CD14-positive monocyte (primary cell): ENCODE data around the gene ATG12. TPM values are rescaled to one million over a fixed set of nuclear protein-coding genes. Genes with fewer than 3 reads are reported as not detected.
A peak's percentile ranks its signal among the peaks of the same experiment; 100 is the strongest.

Experiments
- DNase-seq, 3 donors: peaks; one replicate each; pipeline ENCODE4 v3.0.0-alpha.2; 2011 to 2022
- H2AFZ ChIP-seq: 2 replicates; pipeline ENCODE4 v1.6.0; 2012; ENCODE audit warnings: mild to moderate bottlenecking, low read depth, low read length, inconsistent platforms; ENCODE audit not compliant: insufficient read depth, poor library complexity, severe bottlenecking
- H3K27ac ChIP-seq, 2 donors: 1 replicate in 1 of 2; 2 replicates in 1 of 2; pipeline ENCODE4 v1.5.1; 2012 to 2013; ENCODE audit warnings: low read length in 2 of 2, control low read depth in 1 of 2, inconsistent platforms in 1 of 2, low read depth in 1 of 2, mild to moderate bottlenecking in 1 of 2
- H3K27me3 ChIP-seq, 2 donors: one replicate each; pipeline versions ENCODE4 v1.6.0 to v1.6.1; 2011 to 2013; ENCODE audit warnings: low read length in 2 of 2; ENCODE audit not compliant: control insufficient read depth in 2 of 2, insufficient read depth in 2 of 2
- H3K36me3 ChIP-seq, 2 donors: replicated peaks in 1 of 2; 1 replicate in 1 of 2; 2 replicates in 1 of 2; pipeline versions ENCODE4 v1.5.1 to v1.6.1; 2012 to 2013; ENCODE audit warnings: low read length in 2 of 2, control low read depth in 1 of 2, inconsistent platforms in 1 of 2, mild to moderate bottlenecking in 1 of 2; ENCODE audit not compliant: insufficient read depth in 2 of 2, control insufficient read depth in 1 of 2
- H3K4me1 ChIP-seq, 2 donors: 1 replicate in 1 of 2; 2 replicates in 1 of 2; pipeline versions ENCODE4 v1.5.1 to v1.6.1; 2012 to 2013; ENCODE audit warnings: low read length in 2 of 2, control low read depth in 1 of 2, inconsistent platforms in 1 of 2, mild to moderate bottlenecking in 1 of 2, moderate library complexity in 1 of 2; ENCODE audit not compliant: insufficient read depth in 2 of 2, control insufficient read depth in 1 of 2
- H3K4me2 ChIP-seq: replicated peaks from 2 replicates; pipeline ENCODE3; 2012; ENCODE audit warnings: low read length, moderate library complexity, mild to moderate bottlenecking; ENCODE audit not compliant: poor library complexity, severe bottlenecking; ENCODE audit errors: extremely low read depth
- H3K4me3 ChIP-seq, 3 experiments: fragments of 200-600 bp in 1 of 3; sonication (generic) in 1 of 3; replicated peaks in 1 of 3; 1 replicate in 2 of 3; 2 replicates in 1 of 3; pipeline ENCODE4 v1.5.1; 2011 to 2013; ENCODE audit warnings: low read length in 3 of 3, mild to moderate bottlenecking in 3 of 3, control low read depth in 2 of 3, low read depth in 2 of 3, inconsistent platforms in 1 of 3, moderate library complexity in 1 of 3
- H3K79me2 ChIP-seq: 2 replicates; pipeline ENCODE4 v1.6.0; 2012; ENCODE audit warnings: mild to moderate bottlenecking, control low read depth, inconsistent platforms, low read length, moderate library complexity; ENCODE audit not compliant: insufficient read depth
- H3K9ac ChIP-seq: 2 replicates; pipeline ENCODE4 v1.6.0; 2017; ENCODE audit warnings: low read length, mild to moderate bottlenecking; ENCODE audit not compliant: insufficient read depth, poor library complexity, severe bottlenecking
- H3K9me3 ChIP-seq, 2 donors: replicated peaks in 1 of 2; 1 replicate in 1 of 2; 2 replicates in 1 of 2; pipeline versions ENCODE4 v1.5.1 to v1.6.1; 2012 to 2013; ENCODE audit warnings: low read length in 2 of 2, control low read depth in 1 of 2; ENCODE audit not compliant: control insufficient read depth in 1 of 2, insufficient read depth in 1 of 2
- H4K20me1 ChIP-seq: 2 replicates; pipeline ENCODE4 v1.6.0; 2012; ENCODE audit warnings: mild to moderate bottlenecking, low read length, control low read depth, moderate library complexity; ENCODE audit not compliant: insufficient read depth
- H3K27ac Mint-ChIP-seq, 7 donors: one replicate each; pipeline ENCODE4 v1.8.0; 2020; ENCODE audit warnings: mild to moderate bottlenecking in 7 of 7, mixed read lengths in 7 of 7, moderate library complexity in 6 of 7, inconsistent platforms in 2 of 7
- H3K27me3 Mint-ChIP-seq, 3 donors: one replicate each; pipeline ENCODE4 v1.8.0; 2021 to 2022; ENCODE audit warnings: low read depth in 3 of 3, mild to moderate bottlenecking in 3 of 3, mixed read lengths in 3 of 3, moderate library complexity in 3 of 3, inconsistent platforms in 1 of 3
- H3K36me3 Mint-ChIP-seq, 2 donors: one replicate each; pipeline ENCODE4 v1.8.0; 2020; ENCODE audit warnings: mixed read lengths in 2 of 2, inconsistent platforms in 1 of 2, mild to moderate bottlenecking in 1 of 2
- H3K4me1 Mint-ChIP-seq: one replicate; pipeline ENCODE4 v1.8.0; 2020; ENCODE audit warnings: mild to moderate bottlenecking, mixed read lengths
- H3K4me3 Mint-ChIP-seq, 2 donors: one replicate each; pipeline ENCODE4 v1.8.0; 2020; ENCODE audit warnings: mild to moderate bottlenecking in 2 of 2, mixed read lengths in 2 of 2, moderate library complexity in 1 of 2
- H3K9me3 Mint-ChIP-seq, 7 donors: one replicate each; pipeline ENCODE4 v1.8.0; 2020 to 2022; ENCODE audit warnings: mixed read lengths in 7 of 7, mild to moderate bottlenecking in 6 of 7, moderate library complexity in 6 of 7, inconsistent platforms in 2 of 7
- WGBS: methylation state at CpG from one replicate; pipeline ENCODE4 v1.1.5; 2013; ENCODE audit warnings: missing lambda C conversion rate; ENCODE audit not compliant: insufficient coverage; 5-methylcytosine and 5-hydroxymethylcytosine counted together
- intact Hi-C, 2 donors: fragments of 100-400 bp; cut with micrococcal nuclease; formaldehyde crosslinking; loops; one replicate each; pipeline versions ENCODE4 v1.15.0 to v1.15.1; 2023
- polyA plus RNA-seq, 3 donors: library from polyadenylated mRNA; depleted of rRNA in 1 of 3; unstranded in 2 of 3; stranded (reverse) in 1 of 3; fragments of 300-500 nt in 2 of 3; fragments of >200 nt in 1 of 3; fragmentation: Illumina TruSeq in 2 of 3; gene quantifications; 1 replicate in 2 of 3; 2 replicates in 1 of 3; pipeline ENCODE4 v1.2.3, GENCODE V29; 2012 to 2021
- TF ChIP-seq, protein P1 (sequence below): fragments of 200-600 bp; IDR thresholded peaks from one replicate; pipeline ENCODE4 v1.8.0; 2022; ENCODE audit warnings: antibody characterized with exemption, mild to moderate bottlenecking

The ATG12 gene
- polyA plus RNA-seq, 3 donors: 44.3 to 143 (median 101) TPM

DNA sequence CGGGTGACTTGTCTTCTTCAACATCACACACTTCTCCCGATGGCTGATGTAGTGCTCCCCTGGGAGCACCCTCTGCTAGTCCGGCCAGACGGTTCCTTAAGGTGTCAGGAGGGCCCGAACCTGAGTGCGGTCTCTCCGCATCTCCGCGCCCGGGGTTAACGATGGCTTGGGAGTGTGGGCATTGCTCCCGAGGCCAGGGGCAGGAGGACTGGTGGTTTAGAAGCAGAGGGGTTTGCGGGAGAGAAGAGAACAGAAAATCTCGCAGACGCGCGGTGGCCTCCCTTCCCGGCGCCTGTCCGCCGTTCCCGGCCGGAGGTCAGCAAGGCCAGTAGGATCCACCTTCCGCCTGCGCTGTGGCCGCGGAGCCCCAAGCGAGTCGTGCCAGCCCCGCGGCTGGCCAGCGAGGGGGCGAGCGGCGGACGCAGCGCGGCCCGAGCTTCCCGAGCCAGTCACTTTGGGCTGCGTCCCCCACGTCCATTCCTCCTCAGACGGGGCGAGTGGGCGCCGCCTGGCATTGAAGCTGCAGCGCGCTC lies 25.6 kb downstream of the ATG12 start:
- 2% methylated on average over 47 of the region's 48 CpGs for WGBS
- Histone ChIP-seq H3K9ac (no peak overlapping the region), H2AFZ (peak overlapping the region; percentile 44), H3K27ac (no peak overlapping the region), H3K4me3 (peak overlapping the region in 1 of 3 experiments; percentile 56), H4K20me1 (no peaks in the 10 kb centered on the region), H3K4me1 (peaks cover 12 to 16% of the 10 kb centered on the region in 2 donors), H3K79me2 (no peaks in the 10 kb centered on the region), H3K36me3 (no peaks in the 10 kb centered on the region), H3K9me3 (peaks cover 0 to 16% of the 10 kb centered on the region in 2 donors), H3K27me3 (peaks cover 57 to 88% of the 10 kb centered on the region in 2 donors), H3K4me2 (peak overlapping the region; percentile 60)
- intact Hi-C loops: no loop called here
- Mint-ChIP-seq H3K4me1 (peaks cover 17% of the 10 kb centered on the region), H3K27me3 (peaks cover 59 to 80% (median 76%) of the 10 kb centered on the region in 3 donors), H3K4me3 (peak overlapping the region in 1 of 2 donors; percentile 91), H3K27ac (peak overlapping the region in 1 of 7 donors; percentile 15), H3K36me3 (peaks cover 3 to 5% of the 10 kb centered on the region in 2 donors), H3K9me3 (peaks cover 0 to 16% (median 5%) of the 10 kb centered on the region in 7 donors)
- TF ChIP-seq, protein P1, sequence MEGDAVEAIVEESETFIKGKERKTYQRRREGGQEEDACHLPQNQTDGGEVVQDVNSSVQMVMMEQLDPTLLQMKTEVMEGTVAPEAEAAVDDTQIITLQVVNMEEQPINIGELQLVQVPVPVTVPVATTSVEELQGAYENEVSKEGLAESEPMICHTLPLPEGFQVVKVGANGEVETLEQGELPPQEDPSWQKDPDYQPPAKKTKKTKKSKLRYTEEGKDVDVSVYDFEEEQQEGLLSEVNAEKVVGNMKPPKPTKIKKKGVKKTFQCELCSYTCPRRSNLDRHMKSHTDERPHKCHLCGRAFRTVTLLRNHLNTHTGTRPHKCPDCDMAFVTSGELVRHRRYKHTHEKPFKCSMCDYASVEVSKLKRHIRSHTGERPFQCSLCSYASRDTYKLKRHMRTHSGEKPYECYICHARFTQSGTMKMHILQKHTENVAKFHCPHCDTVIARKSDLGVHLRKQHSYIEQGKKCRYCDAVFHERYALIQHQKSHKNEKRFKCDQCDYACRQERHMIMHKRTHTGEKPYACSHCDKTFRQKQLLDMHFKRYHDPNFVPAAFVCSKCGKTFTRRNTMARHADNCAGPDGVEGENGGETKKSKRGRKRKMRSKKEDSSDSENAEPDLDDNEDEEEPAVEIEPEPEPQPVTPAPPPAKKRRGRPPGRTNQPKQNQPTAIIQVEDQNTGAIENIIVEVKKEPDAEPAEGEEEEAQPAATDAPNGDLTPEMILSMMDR: no peak
- no peak for DNase-seq

DNA sequence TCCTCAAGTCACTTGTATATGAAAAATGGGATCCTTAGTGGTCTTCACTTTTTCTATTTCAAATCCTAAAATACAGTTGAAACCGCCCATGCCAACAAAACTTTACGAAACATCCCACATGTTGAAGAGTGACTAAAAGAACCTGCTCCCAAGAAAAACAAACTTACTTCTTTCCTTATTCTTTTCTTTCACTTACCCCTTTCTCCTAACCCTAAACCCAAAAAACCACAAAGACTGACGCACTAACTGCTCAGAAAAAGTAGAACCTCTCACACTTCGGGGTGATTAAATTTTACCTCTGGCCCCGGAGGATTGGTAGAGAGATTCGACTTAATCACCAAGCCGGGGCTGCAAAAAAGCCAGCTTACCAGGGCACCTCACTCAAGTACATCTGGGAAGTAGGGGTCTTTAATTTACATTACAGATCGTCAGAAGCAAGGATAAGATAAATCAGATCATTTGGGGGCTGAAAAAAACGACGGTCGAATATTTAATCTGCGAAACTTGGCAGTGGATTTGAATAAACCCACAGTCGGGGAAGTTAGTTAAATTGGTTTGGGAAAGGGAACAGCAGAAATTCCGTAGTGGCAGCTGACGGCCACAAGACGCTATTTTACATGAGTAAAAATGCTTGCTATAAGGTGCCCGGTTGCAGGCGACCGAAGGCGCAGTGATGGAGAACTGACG lies 26.2 kb downstream of the ATG12 start:
- intact Hi-C loops: no loop called here
- peaks cover 54 to 86% of the 10 kb centered on the region in 2 donors for H3K27me3 ChIP-seq
- no peak overlapping the region for H3K9ac ChIP-seq

More for the DNA sequence above, 26.2 kb downstream of the ATG12 start:
- DNase-seq: no peak
- peaks cover 0 to 16% (median 5%) of the 10 kb centered on the region in 7 donors for H3K9me3 Mint-ChIP-seq
- peaks cover 62 to 79% (median 72%) of the 10 kb centered on the region in 3 donors for H3K27me3 Mint-ChIP-seq
- Histone ChIP-seq H4K20me1 (no peaks in the 10 kb centered on the region), H3K4me2 (peak overlapping the region; percentile 60), H3K9me3 (peaks cover 0 to 16% of the 10 kb centered on the region in 2 donors), H2AFZ (no peak overlapping the region), H3K27ac (no peak overlapping the region), H3K36me3 (no peaks in the 10 kb centered on the region), H3K79me2 (no peaks in the 10 kb centered on the region), H3K4me3 (peak overlapping the region in 1 of 3 experiments; percentile 56), H3K4me1 (peaks cover 12 to 16% of the 10 kb centered on the region in 2 donors)
- H3K27ac Mint-ChIP-seq: no peak overlapping the region
- peaks cover 17% of the 10 kb centered on the region for H3K4me1 Mint-ChIP-seq
- TF ChIP-seq, protein P1: no peak
- 13% methylated on average over 10 of the region's 21 CpGs for WGBS
- H3K4me3 Mint-ChIP-seq: peak overlapping the region in 1 of 2 donors; percentile 85
- peaks cover 3 to 5% of the 10 kb centered on the region in 2 donors for H3K36me3 Mint-ChIP-seq
